Kidney (tissue), 14 donors: ENCODE results near the gene WDR77. TPM values are rescaled to one million over a fixed set of nuclear protein-coding genes. Genes with fewer than 3 reads are reported as not detected.

Source experiments
- DNase-seq, 5 donors: peaks; one replicate each; pipeline ENCODE4 v3.0.0-alpha.2; 2013 to 2020
- FAIRE-seq: peaks from 2 replicates; lab custom pipeline; 2012; peaks lifted over from hg19 to GRCh38; lab: Jason Lieb, UNC
- H3K27ac ChIP-seq, 2 donors: one replicate each; pipeline ENCODE4 v1.7.0; 2013; ENCODE audit warnings: low read depth in 2 of 2, low read length in 2 of 2, inconsistent platforms in 1 of 2
- H3K27me3 ChIP-seq: one replicate; pipeline ENCODE4 v1.7.1; 2013; ENCODE audit warnings: low read length, inconsistent platforms; ENCODE audit not compliant: control insufficient read depth, insufficient read depth
- H3K36me3 ChIP-seq, 3 donors: one replicate each; pipeline versions ENCODE4 v1.7.0 to v1.7.1; 2013; ENCODE audit warnings: low read length in 3 of 3, control low read depth in 1 of 3, inconsistent platforms in 1 of 3; ENCODE audit not compliant: insufficient read depth in 3 of 3, control insufficient read depth in 2 of 3
- H3K4me1 ChIP-seq, 3 donors: one replicate each; pipeline versions ENCODE4 v1.7.0 to v1.7.1; 2013; ENCODE audit warnings: low read length in 3 of 3, inconsistent platforms in 1 of 3, low read depth in 1 of 3; ENCODE audit not compliant: control insufficient read depth in 2 of 3, insufficient read depth in 2 of 3
- H3K4me3 ChIP-seq, 3 donors: one replicate each; pipeline versions ENCODE4 v1.7.0 to v1.8.1; 2013; ENCODE audit warnings: low read length in 3 of 3, control low read depth in 1 of 3, inconsistent platforms in 1 of 3
- H3K9ac ChIP-seq, 3 donors: one replicate each; pipeline versions ENCODE4 v1.7.0 to v1.7.1; 2013; ENCODE audit warnings: low read length in 3 of 3, control low read depth in 1 of 3, inconsistent platforms in 1 of 3
- H3K9me3 ChIP-seq, 3 donors: one replicate each; pipeline versions ENCODE4 v1.7.0 to v1.7.1; 2013; ENCODE audit warnings: low read length in 3 of 3, control low read depth in 1 of 3, inconsistent platforms in 1 of 3; ENCODE audit not compliant: control insufficient read depth in 2 of 3, insufficient read depth in 1 of 3
- CTCF ChIP-seq: IDR thresholded peaks from 3 replicates; pipeline ENCODE4 v1.5.1; 2012; ENCODE audit warnings: mild to moderate bottlenecking, moderate library complexity, borderline replicate concordance; ENCODE audit not compliant: insufficient read depth; ENCODE audit errors: extremely low read depth
- intact Hi-C: fragments of 100-400 bp; cut with DNase I; formaldehyde crosslinking; loops from one replicate; pipeline ENCODE4 v1.11.1; 2022
- polyA plus RNA-seq: library from polyadenylated mRNA; stranded (reverse); fragments of 350-450 nt; fragmentation: Illumina TruSeq; extraction: RNeasy Lipid Tissue Mini Kit (QIAGEN cat#74804); gene quantifications from one replicate; pipeline ENCODE4 v1.2.3, GENCODE V29; 2014; ENCODE audit warnings: low read depth, low replicate concordance; ENCODE audit not compliant: insufficient read depth
- total RNA-seq: library from RNA; stranded (reverse); fragmentation: NEBNext Ultra II Directional; extraction: Animal tissue kit (Norgen Biotek cat#: 25700); gene quantifications from one replicate; pipeline ENCODE4 v1.2.1, GENCODE V29; 2021
- donor health status: control.
- donor health status: control.
- donor health status: control.
- donor health status: control.
- donor health status: control.
- donor health status: DM: yes; HTN: yes; CAD: no.
- donor health status: Normal renal cell carcinoma (clear cell type).

WDR77 gene
- total and polyA plus RNA-seq, 2 donors from 2014 or later = 26.5 to 28.2 TPM

- Histone ChIP-seq H3K4me3 (no peak overlapping the region), H3K9me3 (no peaks in the 10 kb centered on the region), H3K9ac (no peak overlapping the region), H3K36me3 (peaks cover 10 to 21% (median 11%) of the 10 kb centered on the region in 3 donors), H3K27ac (no peak overlapping the region), H3K27me3 (no peaks in the 10 kb centered on the region), H3K4me1 (peaks cover 5 to 7% (median 6%) of the 10 kb centered on the region in 3 donors)
- TF ChIP-seq CTCF = no peak
- FAIRE-seq (no peak), DNase-seq (no peak)
- intact Hi-C loops = no loop called here
These were observed 3.5 kb upstream of the WDR77 start for GRCh38 chr1:111452581-111452980.

- peak overlapping the region; percentile 94 to 99 (median 94) for H3K4me3 ChIP-seq
- DNase-seq (no peak), FAIRE-seq (no peak)
- no peaks in the 10 kb centered on the region for H3K27me3 ChIP-seq
- H3K36me3 ChIP-seq = peaks cover 3 to 8% (median 3%) of the 10 kb centered on the region in 3 donors
- intact Hi-C loops = no loop called here
- H3K9ac ChIP-seq = peak overlapping the region; percentile 89 to 98 (median 97)
- peaks cover 5 to 11% (median 6%) of the 10 kb centered on the region in 3 donors for H3K4me1 ChIP-seq
- H3K27ac ChIP-seq = no peak overlapping the region
- H3K9me3 ChIP-seq = no peaks in the 10 kb centered on the region
- TF ChIP-seq CTCF = no peak
These were observed 1.1 kb upstream of the WDR77 start for GRCh38 chr1:111450185-111450584.

GRCh38 chr1:111449703-111450017, 604 bp upstream of the WDR77 start:
- Histone ChIP-seq H3K9me3 (no peaks in the 10 kb centered on the region), H3K27me3 (no peaks in the 10 kb centered on the region), H3K27ac (peak overlapping the region; percentile 81 to 84), H3K36me3 (peaks cover 3 to 8% (median 3%) of the 10 kb centered on the region in 3 donors), H3K4me1 (peaks cover 5 to 11% (median 6%) of the 10 kb centered on the region in 3 donors), H3K4me3 (peak overlapping the region; percentile 94 to 99 (median 94)), H3K9ac (peak overlapping the region; percentile 89 to 98 (median 97))
- DNase-seq = no peak
- no peak for FAIRE-seq
- intact Hi-C loops = no loop called here
- TF ChIP-seq CTCF = no peak

GRCh38 chr1:111448482-111448917, 556 bp downstream of the WDR77 start:
- FAIRE-seq (no peak), DNase-seq (peak in 1 of 5 donors; percentile 3)
- Histone ChIP-seq H3K4me3 (peak overlapping the region; percentile 60 to 94 (median 94)), H3K4me1 (peaks cover 5 to 11% (median 6%) of the 10 kb centered on the region in 3 donors), H3K27ac (peak overlapping the region in 1 of 2 donors; percentile 7), H3K9ac (peak overlapping the region; percentile 49 to 98 (median 77)), H3K36me3 (peaks cover 2 to 8% (median 6%) of the 10 kb centered on the region in 3 donors), H3K9me3 (no peaks in the 10 kb centered on the region), H3K27me3 (no peaks in the 10 kb centered on the region)
- intact Hi-C loops = no loop called here
- TF ChIP-seq CTCF = no peak
